SU-DHL-6 (cell line): ENCODE results near the gene ARCN1.

Source experiments
- H2AFZ ChIP-seq: fragments of 200-600 bp; sonication (generic); 2 replicates; pipeline ENCODE4 v1.6.1; 2014; ENCODE audit warnings: low read depth, mild to moderate bottlenecking, moderate library complexity, mixed read lengths, antibody characterized with exemption, low read length; ENCODE audit not compliant: severe bottlenecking
- H3F3A ChIP-seq: fragments of 200-600 bp; shearing (Covaris generic); 2 replicates; pipeline ENCODE4 v1.6.0; 2016; ENCODE audit warnings: antibody characterized with exemption, mild to moderate bottlenecking; ENCODE audit not compliant: insufficient read depth
- H3K27ac ChIP-seq: fragments of 200-600 bp; sonication (generic); 2 replicates; pipeline ENCODE4 v1.5.1; 2016; ENCODE audit warnings: low read depth, mild to moderate bottlenecking, low read length, moderate library complexity, mixed read lengths
- H3K27me3 ChIP-seq: fragments of 200-600 bp; sonication (generic), shearing (Covaris generic); 2 replicates; pipeline ENCODE4 v1.6.0; 2014; ENCODE audit warnings: mild to moderate bottlenecking, low read length
- H3K36me3 ChIP-seq: fragments of 200-600 bp; sonication (generic); 2 replicates; pipeline ENCODE4 v1.6.1; 2014; ENCODE audit warnings: mild to moderate bottlenecking, low read length, mixed read lengths
- H3K4me2 ChIP-seq: fragments of 300-600, 200-600 bp; shearing (Covaris generic), sonication (generic); 2 replicates; pipeline ENCODE4 v1.6.0; 2014; ENCODE audit warnings: low read length, low read depth, mild to moderate bottlenecking; ENCODE audit not compliant: poor library complexity, severe bottlenecking
- H3K4me3 ChIP-seq: fragments of 200-600 bp; sonication (generic); 2 replicates; pipeline ENCODE4 v1.5.1; 2014; ENCODE audit warnings: antibody characterized with exemption, low read length, mild to moderate bottlenecking, mixed read lengths; ENCODE audit not compliant: insufficient read depth, poor library complexity, severe bottlenecking
- H3K79me2 ChIP-seq: fragments of 200-600 bp; sonication (generic); 2 replicates; pipeline ENCODE4 v1.6.1; 2014; ENCODE audit warnings: mild to moderate bottlenecking, low read length, moderate library complexity; ENCODE audit not compliant: insufficient read depth
- H3K9ac ChIP-seq: fragments of 200-600 bp; sonication (generic); 2 replicates; pipeline ENCODE4 v1.7.0; 2014; ENCODE audit warnings: mild to moderate bottlenecking, low read length
- H3K9me2 ChIP-seq: fragments of 200-600 bp; sonication (generic); replicated peaks from 2 replicates; pipeline ENCODE4 v1.6.1; 2014; ENCODE audit warnings: low read length; ENCODE audit not compliant: insufficient read depth
- H3K9me3 ChIP-seq: fragments of 200-600 bp; sonication (generic); 2 replicates; pipeline ENCODE4 v1.6.1; 2014; ENCODE audit warnings: low read length, mixed read lengths; ENCODE audit not compliant: insufficient read depth
- H4K20me1 ChIP-seq: fragments of 200-600 bp; sonication (generic); 2 replicates; pipeline ENCODE4 v1.6.1; 2014; ENCODE audit warnings: low read depth, mild to moderate bottlenecking, antibody characterized with exemption, low read length, moderate library complexity, mixed read lengths
- EZH2phosphoT487 ChIP-seq: fragments of 200-600 bp; sonication (generic), shearing (Covaris generic); conservative IDR thresholded peaks from 2 replicates; pipeline ENCODE4 v1.6.1; 2018; ENCODE audit warnings: mild to moderate bottlenecking, antibody characterized with exemption, low read length, moderate library complexity, mixed read lengths
- TF ChIP-seq, protein P1 (sequence below): fragments of 200-600 bp; sonication (generic); IDR thresholded peaks from one replicate; pipeline ENCODE4 v1.5.1; 2017; ENCODE audit warnings: antibody characterized with exemption, mild to moderate bottlenecking, low read length, moderate library complexity; ENCODE audit not compliant: insufficient read depth, poor library complexity, severe bottlenecking

ARCN1 gene

DNA sequence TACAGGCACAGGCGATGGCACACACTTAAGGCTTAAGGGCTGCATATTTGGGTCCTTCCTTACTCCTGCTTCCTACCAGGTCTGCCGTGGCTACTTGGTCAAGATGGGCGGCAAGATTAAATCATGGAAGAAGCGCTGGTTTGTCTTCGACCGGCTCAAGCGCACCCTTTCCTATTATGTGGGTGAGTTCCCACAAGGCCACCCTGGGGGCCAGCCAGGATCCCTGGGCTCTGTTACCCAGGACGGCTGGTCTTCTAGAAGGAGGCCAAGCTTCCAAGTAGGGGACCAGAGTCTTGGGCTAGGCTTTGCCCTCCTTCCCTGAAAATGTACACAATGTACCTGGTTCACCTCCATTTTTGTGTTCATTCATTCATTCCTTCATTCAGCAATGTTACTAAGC, 78.2 kb downstream of the ARCN1 start:
- no peaks in the 10 kb centered on the region for H3K9me2 ChIP-seq
- no peak overlapping the region for H2AFZ ChIP-seq

DNA sequence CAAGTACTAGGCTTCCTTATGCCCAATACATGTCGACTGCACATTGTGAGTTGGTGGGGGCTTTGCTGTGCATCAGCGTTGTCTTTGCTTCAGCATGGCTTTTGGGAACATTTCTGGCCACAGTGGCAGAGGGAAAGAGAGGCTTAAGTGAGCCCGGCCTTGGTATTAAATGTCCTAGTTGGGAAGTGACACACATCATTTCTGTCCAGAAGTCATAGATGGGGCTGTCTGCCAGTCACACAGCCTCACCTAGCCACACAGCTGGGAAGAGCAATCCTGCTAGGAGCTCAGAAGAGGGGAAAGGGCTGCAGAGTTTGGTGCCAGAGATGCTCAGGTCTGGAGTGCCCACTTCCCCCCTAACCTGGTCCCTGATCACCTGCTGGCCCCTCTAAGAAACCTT, 79.6 kb downstream of the ARCN1 start:
- no peaks in the 10 kb centered on the region for H4K20me1 ChIP-seq
- H3K4me3 ChIP-seq: no peak overlapping the region
- H3K27ac ChIP-seq: no peak overlapping the region
- TF ChIP-seq EZH2phosphoT487: no peak
- TF ChIP-seq, protein P1, sequence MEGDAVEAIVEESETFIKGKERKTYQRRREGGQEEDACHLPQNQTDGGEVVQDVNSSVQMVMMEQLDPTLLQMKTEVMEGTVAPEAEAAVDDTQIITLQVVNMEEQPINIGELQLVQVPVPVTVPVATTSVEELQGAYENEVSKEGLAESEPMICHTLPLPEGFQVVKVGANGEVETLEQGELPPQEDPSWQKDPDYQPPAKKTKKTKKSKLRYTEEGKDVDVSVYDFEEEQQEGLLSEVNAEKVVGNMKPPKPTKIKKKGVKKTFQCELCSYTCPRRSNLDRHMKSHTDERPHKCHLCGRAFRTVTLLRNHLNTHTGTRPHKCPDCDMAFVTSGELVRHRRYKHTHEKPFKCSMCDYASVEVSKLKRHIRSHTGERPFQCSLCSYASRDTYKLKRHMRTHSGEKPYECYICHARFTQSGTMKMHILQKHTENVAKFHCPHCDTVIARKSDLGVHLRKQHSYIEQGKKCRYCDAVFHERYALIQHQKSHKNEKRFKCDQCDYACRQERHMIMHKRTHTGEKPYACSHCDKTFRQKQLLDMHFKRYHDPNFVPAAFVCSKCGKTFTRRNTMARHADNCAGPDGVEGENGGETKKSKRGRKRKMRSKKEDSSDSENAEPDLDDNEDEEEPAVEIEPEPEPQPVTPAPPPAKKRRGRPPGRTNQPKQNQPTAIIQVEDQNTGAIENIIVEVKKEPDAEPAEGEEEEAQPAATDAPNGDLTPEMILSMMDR: no peak
- no peak overlapping the region for H3K9ac ChIP-seq
- no peaks in the 10 kb centered on the region for H3F3A ChIP-seq
- no peaks in the 10 kb centered on the region for H3K9me2 ChIP-seq
- no peaks in the 10 kb centered on the region for H3K27me3 ChIP-seq
- H3K79me2 ChIP-seq: no peaks in the 10 kb centered on the region
- no peaks in the 10 kb centered on the region for H3K36me3 ChIP-seq
- H2AFZ ChIP-seq: no peak overlapping the region
- H3K4me2 ChIP-seq: no peak overlapping the region
- no peaks in the 10 kb centered on the region for H3K9me3 ChIP-seq

More for the DNA sequence above, 78.2 kb downstream of the ARCN1 start:
- Histone ChIP-seq H3K27me3 (no peaks in the 10 kb centered on the region), H3K9me3 (no peaks in the 10 kb centered on the region), H4K20me1 (no peaks in the 10 kb centered on the region), H3K27ac (no peak overlapping the region), H3K4me3 (no peak overlapping the region), H3K79me2 (no peaks in the 10 kb centered on the region), H3K4me2 (no peak overlapping the region), H3F3A (no peaks in the 10 kb centered on the region), H3K36me3 (no peaks in the 10 kb centered on the region), H3K9ac (no peak overlapping the region)
- no peak for TF ChIP-seq EZH2phosphoT487
- TF ChIP-seq, protein P1: no peak
